DMS153 treated with DMSO at 0.1 percent for 48 hours (cell line): ENCODE data around the gene RPS6KA1.

Experiments
- DNase-seq: peaks from one replicate; lab custom pipeline; 2025; ENCODE audit not compliant: unreplicated experiment; lab: John Stamatoyannopoulos, UW

RPS6KA1 gene

DNA sequence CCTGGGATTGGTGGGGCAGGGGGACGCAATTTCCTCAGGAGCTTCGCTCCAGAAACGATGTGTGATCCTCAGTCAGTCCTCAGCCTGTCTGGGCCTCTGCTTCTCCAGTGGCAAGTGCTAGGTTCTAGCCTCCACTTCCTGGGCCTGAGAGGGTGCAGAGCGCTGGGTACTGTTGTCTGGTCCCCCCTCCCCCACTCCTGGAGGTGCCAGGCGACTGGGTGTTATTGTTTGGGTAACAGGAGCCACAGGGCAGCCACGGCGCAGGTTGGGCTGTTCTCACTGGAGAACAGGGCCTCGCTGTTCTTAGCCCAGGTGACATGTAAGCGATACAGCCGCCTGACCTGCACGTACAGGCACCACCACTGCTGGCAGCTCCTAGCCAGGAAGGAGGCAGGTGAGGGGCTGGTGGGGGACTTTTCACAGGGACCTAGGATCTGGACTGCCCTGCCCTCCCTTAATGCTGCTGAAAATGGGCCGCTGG, 2.1 kb downstream of the RPS6KA1 start:
- peak; percentile 91 for DNase-seq

DNA sequence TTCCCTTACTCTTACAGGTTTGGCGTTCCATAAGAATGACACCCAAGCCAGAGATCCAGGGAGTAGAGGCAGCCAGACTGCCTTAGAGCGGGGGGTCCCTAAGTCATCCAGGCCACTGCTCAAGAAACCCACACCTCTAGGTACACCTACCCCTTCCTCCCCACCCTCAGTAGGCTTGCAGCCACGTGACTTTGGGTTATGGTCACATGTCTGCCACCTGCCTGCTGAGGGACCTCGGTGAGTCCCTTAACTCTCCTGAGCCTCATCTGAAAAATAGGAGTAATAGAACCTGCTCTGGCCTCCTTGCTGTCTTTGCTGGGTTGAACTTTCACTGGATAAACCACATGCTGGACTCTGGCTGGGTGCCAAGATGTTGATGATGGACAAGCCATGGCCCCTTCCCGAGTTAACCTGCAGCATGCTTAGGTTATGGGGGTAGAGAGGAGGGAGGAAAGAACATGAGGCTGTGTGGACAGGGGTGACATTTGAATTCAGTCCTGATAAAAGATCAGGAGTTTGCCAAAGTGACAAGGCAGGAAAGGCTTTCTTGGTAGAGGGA, 4.5 kb downstream of the RPS6KA1 start:
- no peak for DNase-seq

DNA sequence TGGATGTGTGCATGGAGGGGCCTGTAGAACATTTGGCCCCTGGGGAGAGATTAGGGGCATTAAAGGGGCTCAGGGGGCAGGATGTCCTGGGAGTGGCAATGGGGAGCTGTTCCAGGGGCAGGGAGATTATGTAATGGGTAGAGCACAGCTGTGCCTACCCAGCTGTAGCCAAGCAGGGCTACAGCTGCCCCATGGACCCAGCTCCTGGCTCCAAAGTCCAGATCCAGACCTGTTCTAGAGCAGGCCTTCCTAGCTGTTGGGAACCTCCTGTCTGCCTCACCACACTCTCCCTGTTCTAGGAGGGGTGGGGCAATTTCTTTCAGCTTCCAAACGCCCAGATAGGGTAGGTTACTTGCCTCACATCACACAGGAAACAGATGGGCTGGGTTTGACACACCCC, 5.6 kb downstream of the RPS6KA1 start:
- no peak for DNase-seq

DNA sequence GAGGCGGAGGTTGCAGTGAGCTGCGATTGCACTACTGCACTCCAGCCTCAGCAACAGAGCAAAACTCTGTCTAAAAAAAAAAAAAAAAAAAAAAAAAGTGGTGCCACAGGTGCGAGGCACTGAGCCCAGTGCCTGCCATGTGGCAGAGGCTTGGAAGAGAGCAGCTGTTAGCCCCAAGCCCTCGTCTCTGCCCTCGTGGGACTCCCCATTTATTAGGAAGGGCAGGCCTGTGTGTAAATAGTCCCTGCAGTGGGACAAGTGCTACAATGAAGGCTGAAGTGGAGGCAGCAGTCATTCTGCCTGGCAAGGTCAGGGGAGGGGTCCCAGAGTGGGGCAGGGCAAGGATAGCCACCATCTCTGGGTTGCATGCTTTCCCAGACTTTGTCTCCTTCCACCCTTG, 6.5 kb downstream of the RPS6KA1 start:
- DNase-seq = no peak

DNA sequence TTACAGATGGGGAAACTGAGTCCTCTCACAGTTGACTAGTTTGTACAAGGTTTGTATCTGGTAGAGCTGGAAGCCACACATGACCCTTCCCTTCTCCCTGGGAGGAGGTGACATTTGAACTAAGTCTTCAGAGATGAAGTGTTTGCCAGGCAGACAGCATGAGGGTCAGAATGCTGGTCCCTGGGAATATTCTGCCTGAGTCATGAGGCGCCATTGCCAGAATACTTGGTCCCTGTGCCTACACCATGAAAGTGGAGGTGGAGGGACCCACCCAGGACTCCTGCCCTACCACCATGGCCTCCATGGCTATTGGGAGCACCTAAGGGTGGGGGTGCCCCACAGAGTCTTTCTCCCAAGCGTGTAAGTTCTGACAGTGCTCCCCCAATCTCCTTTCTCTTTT, 7.0 kb downstream of the RPS6KA1 start:
- DNase-seq = no peak

DNA sequence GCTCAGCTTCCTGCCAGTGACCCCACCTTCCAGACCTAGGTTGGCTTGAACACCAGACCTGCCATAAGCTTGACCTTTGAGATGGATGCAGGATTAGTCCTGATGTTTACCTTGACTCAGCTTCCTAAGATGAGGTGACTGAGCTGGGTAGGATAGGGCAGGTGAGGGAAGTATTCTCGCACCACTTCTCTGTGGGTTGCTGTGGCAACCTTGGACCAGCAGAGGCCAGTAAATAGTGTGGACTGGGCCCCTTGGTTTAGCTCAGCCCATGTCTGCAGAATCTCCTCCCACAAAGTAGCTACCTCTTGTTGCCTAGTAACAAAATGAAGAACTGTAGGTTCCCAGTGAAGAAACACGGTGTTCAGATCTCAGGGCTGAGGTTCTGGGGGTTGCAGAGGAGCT, 8.4 kb downstream of the RPS6KA1 start:
- DNase-seq = no peak

DNA sequence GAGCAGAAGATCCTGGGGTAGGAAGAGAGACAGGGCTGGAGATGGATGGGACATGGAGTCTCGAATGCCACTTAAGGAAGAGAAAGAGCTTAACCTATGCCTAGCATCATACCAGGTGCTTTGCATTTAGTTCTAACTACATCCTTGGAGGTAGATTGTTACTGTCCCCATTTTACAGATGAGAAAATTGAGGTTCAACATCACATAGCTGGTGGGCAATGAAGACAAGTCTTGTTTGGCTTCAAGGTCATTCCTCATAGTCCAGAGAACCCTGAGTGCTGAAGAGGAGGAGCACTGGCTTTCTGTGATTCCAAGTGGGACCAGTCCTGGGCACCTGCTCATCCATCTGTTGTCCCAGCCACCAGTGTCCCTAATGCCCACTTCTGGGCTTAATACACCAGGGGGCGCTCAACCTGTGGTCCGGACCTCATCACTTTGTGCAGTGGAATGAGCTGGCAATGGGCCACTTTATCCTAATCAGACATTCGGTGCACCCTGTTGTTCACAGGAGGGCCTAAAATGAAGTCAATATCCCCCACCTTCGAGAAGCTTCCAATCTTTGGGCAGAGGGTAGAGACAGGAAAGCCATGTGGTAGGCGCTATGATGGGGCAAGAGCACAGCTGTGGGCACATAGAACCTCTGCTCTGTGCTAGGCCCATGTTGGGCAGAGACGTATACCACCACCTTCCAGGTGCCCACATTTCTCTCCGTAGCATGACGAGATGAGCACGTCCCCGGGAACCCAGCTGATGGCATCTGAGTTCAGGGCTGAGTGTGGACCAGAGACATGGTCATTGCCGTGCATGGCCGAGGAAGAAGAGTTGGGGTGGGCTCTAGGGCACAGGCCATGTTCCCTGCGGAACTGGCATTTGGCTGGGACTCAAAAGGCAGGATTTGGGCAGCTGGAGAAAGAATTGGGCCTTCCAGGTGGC, 9.2 kb downstream of the RPS6KA1 start:
- no peak for DNase-seq

DNA sequence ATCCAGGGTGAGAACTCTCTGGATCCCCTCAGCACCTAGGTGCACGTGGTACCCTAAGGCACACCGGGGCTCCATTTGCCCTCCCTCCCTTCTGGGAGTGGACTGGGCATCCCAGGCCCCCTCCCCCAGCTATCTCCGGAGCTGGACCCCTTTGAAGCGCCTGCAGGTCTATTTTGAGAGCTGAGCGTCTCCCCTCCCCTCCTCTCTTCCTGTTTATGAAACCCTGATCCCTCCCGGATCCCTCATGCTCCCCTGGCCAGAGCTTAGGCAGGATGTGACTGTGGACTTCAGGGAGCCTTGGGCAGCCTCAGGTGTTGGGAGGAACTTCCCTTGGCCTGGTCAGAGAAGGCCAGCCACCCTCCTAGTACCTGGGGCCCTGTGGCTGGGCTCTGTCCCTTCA, 10.2 kb downstream of the RPS6KA1 start:
- no peak for DNase-seq

DNA sequence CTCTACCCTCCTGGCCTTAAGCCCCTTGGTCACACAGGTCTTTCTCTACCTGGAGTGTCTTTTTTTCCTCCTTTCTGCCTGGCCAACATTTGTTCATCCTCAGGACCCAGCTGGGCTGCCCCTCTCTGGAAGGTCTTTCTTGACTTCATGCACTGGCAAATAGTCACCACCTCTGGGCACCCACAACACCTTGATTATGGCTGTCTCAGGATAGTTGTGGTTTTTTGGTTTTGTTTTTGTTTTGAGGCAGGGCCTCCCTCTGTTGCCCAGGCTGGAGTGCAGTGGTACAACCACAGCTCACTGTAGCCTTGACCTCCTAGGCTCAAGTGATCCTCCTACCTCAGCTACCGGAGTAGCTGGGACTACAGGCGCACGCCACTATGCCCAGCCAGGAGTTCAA, 10.8 kb downstream of the RPS6KA1 start:
- no peak for DNase-seq

DNA sequence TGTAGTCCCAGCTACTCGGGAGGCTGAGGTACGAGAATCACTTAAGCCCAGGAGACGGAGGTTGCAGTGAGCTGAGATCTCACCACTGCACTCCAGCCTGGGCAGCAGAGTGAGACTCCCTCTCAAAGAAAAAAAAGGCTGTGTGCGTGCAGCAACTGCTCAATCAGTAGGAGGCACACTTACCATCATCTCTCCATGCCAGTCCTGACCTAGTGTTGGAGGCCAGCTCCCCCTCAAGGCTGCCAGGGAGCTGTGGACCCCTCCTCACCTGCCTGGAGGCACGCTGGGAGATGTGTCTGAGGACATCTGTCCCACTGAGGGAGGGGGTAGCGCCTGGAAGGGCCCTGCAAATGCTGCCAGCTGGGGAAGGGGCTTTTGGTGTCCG, 11.9 kb downstream of the RPS6KA1 start:
- no peak for DNase-seq

DNA sequence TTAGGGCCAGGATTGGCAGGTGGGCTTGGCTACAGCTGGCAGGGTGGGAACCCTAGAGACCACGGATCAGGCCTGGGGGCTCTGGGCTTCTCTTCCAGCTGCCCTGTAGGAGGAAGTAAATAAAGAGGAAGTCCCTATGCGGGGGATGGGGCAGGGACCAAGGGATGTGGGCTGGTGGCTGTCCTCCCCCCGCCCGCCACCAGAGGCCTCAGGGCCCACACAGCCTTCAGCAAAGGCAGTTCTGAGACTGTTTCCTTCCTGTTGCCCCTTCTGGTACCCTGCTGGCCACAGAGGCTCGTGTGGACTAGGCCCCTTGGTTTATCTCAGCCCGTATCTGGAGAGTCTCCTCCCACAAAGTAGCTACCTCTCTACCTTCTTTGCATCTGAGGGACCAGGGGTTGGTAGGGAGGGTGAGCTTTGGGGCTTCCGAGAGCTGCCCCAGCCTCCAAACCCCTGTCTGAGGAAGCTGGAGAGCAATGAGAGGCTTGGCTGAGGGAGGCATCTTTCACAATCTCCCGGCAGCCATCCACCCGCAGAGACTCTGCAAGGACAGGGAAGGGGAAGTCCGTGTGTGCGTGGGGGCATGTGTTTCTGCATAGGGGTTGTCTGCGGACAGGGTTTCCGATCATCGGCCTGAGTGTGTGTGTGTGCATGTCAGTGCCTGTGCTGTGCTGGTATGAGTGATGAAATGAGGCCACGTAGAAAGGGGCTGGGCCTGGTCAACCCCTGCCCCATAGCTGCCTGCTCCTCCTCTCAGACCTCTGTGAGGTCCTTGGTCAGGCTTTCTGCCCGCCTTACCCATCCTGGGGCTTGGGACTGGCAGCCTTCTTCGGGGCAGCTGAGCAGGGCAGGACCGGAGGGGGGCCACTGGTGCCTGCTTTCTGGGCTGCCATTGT, 12.5 kb downstream of the RPS6KA1 start:
- DNase-seq = peak; percentile 13

DNA sequence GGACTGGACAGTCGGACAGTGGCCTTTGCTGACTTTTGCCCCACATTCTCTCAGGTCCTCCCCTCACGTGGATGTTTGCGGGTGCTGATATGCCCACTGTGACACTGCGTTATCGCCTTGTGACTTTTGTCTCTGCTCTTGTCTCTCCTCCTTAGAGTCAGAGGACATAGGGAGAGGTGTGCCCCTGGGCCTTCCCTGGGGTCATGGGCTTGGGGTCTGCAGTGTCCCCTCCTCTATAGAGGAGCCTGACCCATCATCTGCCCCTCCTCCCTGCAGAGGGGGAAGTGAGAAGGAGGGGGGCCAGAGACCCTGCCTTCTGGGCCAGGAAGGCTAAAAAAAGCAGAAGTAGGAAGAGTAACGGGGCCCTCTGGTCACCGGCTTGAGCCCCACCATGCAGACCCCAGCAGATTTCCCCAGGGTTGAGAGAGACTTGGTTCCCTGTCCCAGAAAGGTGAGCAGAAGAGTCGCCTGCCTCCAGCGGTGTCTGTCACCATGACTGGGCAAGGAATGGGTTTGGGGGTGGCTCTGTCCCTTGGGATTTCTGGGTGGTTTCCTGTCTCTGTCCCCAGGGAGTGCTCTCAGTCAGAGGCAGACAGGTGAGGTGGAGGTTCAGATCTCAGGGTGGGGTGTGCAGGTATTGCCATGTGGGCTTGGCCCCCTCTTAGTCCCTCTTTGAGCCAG, 13.3 kb downstream of the RPS6KA1 start:
- DNase-seq = peak; percentile 23

DNA sequence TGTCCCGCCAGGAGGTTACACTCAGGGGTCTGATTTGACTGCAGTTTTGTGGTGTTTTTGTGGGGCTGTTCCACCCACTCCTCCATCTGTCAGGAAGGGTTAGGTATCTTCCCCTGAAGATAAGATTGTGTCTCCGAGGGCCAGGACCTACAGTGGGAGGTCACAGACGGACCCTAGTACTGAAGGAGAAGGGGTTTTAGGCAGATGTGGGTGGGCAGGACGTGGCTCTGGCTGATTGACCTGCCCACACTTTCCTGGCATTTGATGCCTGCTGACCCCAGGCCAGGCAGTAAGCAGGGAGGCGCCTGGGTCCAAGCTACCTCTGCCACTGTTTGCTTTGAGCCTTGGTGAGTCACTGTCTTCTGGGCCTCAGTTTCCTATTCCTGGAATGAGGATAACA, 13.9 kb downstream of the RPS6KA1 start:
- no peak for DNase-seq

DNA sequence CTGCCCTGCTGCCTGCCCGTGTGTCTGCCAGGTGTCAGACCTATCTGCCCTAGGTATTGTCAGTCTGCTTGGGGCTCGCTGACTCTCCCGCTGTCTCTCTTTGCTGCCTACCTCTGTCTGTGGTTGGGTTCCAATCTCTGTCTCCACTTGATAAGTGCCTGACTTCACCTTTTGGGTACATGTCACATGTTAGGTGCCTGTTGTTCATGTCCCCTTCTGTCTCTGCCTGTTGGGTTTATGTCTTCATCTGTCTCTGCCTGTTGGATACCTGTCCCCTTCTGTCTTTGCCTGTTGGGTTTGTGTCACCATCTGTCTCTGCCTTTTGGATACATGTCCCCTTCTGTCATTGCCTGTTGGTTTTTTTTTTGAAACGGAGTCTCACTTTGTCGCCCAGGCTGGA, 14.6 kb downstream of the RPS6KA1 start:
- no peak for DNase-seq

DNA sequence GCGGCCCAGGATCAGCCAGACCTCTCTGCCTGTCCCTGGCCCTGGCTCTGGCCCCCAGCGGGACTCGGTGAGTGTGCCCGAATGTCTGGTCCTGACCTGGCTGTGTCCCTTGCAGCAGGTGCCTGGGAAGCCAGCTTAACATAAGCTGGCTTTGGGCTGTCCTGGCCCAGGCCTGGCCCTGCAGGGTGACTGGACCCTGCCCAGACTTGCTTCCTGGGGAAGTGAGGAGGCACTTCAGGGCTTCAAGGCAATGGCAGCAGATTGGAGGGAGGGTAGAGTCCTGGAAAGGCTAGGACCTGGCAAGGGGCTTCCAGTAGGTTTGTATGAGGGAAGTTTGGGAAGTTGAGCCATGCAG, 16.4 kb downstream of the RPS6KA1 start:
- no peak for DNase-seq

DNA sequence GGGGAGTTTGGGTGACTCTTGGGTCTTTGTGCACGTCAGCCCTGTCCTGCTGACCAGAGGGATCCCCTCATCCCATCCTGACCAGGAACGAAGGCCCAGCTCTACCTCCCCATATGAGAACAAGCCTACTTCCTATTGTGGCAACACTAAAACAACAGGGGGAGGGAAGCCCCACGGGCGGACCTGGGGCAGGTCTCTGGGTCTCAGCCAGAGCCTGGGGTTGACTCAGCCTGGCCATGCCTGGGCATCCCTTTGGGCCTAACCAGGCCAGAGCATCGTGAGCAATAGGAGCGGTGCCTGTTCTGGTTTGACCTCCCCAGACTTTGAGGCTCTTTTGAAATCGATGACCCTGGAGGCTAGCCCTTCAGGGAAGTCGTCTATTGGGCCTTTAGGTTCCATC, 16.8 kb downstream of the RPS6KA1 start:
- DNase-seq = no peak

DNA sequence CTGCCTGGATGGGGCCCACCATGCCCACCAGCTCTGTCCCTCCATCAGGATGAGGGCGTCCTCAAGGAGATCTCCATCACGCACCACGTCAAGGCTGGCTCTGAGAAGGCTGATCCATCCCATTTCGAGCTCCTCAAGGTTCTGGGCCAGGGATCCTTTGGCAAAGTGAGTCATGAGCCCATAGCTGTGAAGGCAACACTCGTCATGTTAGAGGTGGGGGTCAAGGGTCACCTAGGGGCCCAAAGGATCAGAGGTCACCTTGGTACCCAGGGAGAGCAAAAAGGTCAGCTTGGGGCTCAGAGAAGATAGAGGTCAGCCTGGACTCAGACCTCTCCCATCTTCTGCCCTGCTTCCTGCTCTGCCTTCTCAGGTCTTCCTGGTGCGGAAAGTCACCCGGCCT, 17.3 kb downstream of the RPS6KA1 start:
- DNase-seq = no peak

DNA sequence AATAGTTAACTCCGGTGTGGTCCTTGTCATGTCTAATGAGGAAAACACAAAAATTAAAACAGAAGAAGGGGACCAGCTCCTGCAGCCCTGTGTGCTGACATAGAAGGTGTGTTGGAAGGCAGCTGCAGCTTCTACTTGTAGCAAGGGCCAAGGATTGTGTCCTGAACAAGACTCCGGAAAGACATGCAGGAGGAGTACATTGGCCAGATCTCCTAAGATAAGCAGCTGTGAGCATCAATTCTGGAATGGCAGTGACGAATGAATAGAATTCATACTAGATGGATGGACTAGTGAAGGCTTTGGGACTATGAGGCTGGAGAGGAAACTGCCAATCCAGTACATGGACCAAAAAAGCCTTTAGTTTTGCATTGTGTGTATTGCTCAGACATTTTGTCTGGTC, 19.3 kb downstream of the RPS6KA1 start:
- DNase-seq = no peak

DNA sequence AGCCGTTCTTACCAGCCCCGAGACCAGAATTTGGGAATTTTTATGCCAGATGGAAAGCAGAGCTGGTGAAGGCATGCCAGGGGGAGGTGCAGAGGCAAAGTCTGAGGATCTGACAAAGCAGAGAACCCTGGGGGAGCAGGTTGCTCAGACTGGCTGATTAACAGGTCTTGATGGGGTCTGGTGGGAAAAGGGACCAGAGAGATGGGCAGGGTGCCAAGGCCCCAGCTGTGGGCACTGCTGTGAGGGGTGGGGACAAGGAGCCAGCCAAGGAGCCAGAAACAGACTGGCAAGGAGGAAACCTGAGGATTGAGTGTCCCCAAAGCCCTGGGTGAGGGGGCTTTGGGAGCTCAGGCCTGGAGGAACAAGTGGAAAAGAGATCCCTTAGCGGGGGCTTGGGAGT, 21.4 kb downstream of the RPS6KA1 start:
- no peak for DNase-seq

DNA sequence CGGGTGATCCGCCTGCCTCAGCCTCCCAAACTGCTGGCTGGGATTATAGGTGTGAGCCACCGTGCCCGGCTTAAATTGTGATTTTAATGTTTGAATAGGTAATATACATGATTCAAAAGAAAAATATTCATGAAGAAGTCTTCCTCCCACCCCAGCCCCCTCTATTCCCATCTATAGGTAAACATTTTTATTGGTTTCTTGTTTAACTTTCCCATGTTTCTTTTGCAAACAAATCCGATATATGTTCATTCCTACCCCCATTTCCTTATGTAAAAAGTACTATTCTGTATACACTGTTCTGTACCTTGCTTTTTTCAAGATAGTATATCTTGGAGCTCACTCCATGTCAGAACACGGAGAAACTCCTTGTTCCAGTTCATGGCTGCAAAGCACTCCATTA, 23.2 kb downstream of the RPS6KA1 start:
- DNase-seq = no peak
